Tibial nerve (tissue), 4 donors: Measurements from ENCODE around the gene MAP7D1. TPM values are rescaled to one million over a fixed set of nuclear protein-coding genes. Genes with fewer than 3 reads are reported as not detected.
A peak's percentile ranks its signal among the peaks of the same experiment; 100 is the strongest.

ENCODE experiments used
- DNase-seq, 2 donors: peaks; one replicate each; pipeline ENCODE4 v3.0.0-alpha.2; 2019; ENCODE audit warnings: low spot score in 2 of 2
- H3K27ac ChIP-seq, 4 donors: fragments of 200-600 bp; sonication (generic) in 3 of 4; one replicate each; pipeline ENCODE4 v1.5.1; 2017 to 2019; ENCODE audit warnings: mild to moderate bottlenecking in 1 of 4
- H3K27me3 ChIP-seq, 2 donors: fragments of 200-600 bp; sonication (generic) in 1 of 2; one replicate each; pipeline versions ENCODE4 v1.5.1 to v1.6.0; 2017 to 2019
- H3K36me3 ChIP-seq, 3 donors: fragments of 200-600 bp; sonication (generic); one replicate each; pipeline ENCODE4 v1.5.1; 2018 to 2019
- H3K4me1 ChIP-seq, 4 donors: fragments of 200-600 bp; sonication (generic) in 3 of 4; one replicate each; pipeline ENCODE4 v1.5.1; 2017 to 2019
- H3K4me3 ChIP-seq, 4 donors: fragments of 200-600 bp; sonication (generic) in 3 of 4; one replicate each; pipeline ENCODE4 v1.5.1; 2017 to 2019; ENCODE audit warnings: mild to moderate bottlenecking in 1 of 4, moderate library complexity in 1 of 4
- H3K9me3 ChIP-seq, 4 donors: fragments of 200-600 bp; sonication (generic) in 3 of 4; one replicate each; pipeline ENCODE4 v1.5.1; 2017 to 2019
- CTCF ChIP-seq, 5 experiments: fragments of 200-600 bp in 3 of 5; fragments of 450-650 bp in 2 of 5; sonication (generic) in 3 of 5; IDR thresholded peaks; one replicate each; pipeline ENCODE4 v1.5.1; 2016 to 2019; ENCODE audit warnings: antibody characterized with exemption in 5 of 5, mild to moderate bottlenecking in 3 of 5, moderate library complexity in 2 of 5
- EP300 ChIP-seq, 2 donors: sonication (generic); formaldehyde crosslinking; IDR thresholded peaks; one replicate each; pipeline ENCODE4 v1.6.1; 2017; ENCODE audit warnings: antibody characterized with exemption in 2 of 2, mild to moderate bottlenecking in 1 of 2
- POLR2A ChIP-seq, 2 donors: fragments of 450-650 bp; IDR thresholded peaks; one replicate each; pipeline ENCODE4 v1.6.1; 2017; ENCODE audit warnings: antibody characterized with exemption in 2 of 2, mild to moderate bottlenecking in 2 of 2, moderate library complexity in 2 of 2
- WGBS, 2 donors: methylation state at CpG; one replicate each; pipeline ENCODE4 v1.1.5; 2018; 5-methylcytosine and 5-hydroxymethylcytosine counted together
- total RNA-seq, 4 donors: library from RNA; depleted of rRNA; stranded (reverse); fragments of >200 nt; gene quantifications; one replicate each; pipeline ENCODE4 v1.1.0, GENCODE V29; 2016

MAP7D1 gene
- total RNA-seq, 4 donors from 2014 or later = 85.0 to 184 (median 121) TPM

DNA sequence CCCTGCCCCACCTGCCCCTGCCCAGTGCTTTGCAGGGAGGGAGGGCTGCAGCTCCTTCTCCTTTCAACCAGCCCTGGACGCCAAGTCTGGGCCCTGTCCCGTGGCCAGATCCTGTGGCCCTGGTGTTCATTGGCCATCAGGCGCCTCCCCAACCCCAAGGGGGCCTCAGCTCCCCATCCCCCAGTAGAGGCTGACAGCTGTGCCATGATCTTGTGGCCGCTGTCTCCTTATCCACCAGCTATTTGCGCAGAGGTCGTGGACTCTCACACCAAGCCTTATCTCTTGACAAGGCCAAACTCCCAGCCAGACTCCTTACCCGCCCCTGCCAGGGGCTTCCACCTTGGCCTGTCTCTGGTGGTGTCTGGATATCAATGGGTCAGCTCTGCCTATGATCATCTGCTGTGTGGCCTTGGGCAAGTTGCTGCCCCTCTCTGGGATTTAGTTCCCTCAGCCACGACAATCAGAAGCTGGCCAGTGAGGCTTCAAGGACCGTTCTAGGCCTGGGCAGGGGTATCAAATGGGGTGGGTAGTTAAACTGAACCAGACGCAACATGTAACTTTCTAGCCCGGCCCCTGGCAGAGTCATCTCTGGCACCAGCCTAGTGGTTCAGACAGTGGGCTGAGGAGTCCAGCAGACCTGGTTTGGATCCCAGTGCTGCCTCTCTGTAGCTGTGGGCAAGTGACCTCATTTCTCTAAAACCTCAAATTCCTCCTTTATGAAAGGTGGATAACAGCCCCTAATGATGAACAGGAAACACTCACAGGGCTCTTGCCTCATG, 27.6 kb upstream of the MAP7D1 start:
- Histone ChIP-seq H3K4me1 (peaks cover 0 to 44% (median 9%) of the 10 kb centered on the region in 4 donors), H3K27ac (peak overlapping the region in 1 of 4 donors; percentile 88), H3K36me3 (no peaks in the 10 kb centered on the region), H3K4me3 (no peak overlapping the region), H3K27me3 (no peaks in the 10 kb centered on the region), H3K9me3 (no peaks in the 10 kb centered on the region)
- no peak for TF ChIP-seq EP300 (IDR thresholded peaks at IDR 0.05)
- no peak for TF ChIP-seq POLR2A (IDR thresholded peaks at IDR 0.05)
- TF ChIP-seq CTCF (IDR thresholded peaks at IDR 0.05) = no peak
- DNase-seq = no peak
- WGBS, 2 donors = 85 to 86% methylated on average over 11 of the region's 11 CpGs

GRCh38 chr1:36128905-36129206, 27.1 kb upstream of the MAP7D1 start:
- Histone ChIP-seq H3K4me1 (peaks cover 0 to 44% (median 11%) of the 10 kb centered on the region in 4 donors), H3K4me3 (no peak overlapping the region), H3K27ac (no peak overlapping the region), H3K9me3 (no peaks in the 10 kb centered on the region), H3K36me3 (no peaks in the 10 kb centered on the region), H3K27me3 (no peaks in the 10 kb centered on the region)
- TF ChIP-seq POLR2A (IDR thresholded peaks at IDR 0.05) (no peak), EP300 (IDR thresholded peaks at IDR 0.05) (no peak), CTCF (IDR thresholded peaks at IDR 0.05) (no peak)
- DNase-seq = no peak
- 82 to 83% methylated on average over 3 of the region's 3 CpGs for WGBS, 2 donors

GRCh38 chr1:36132029-36132428, 23.9 kb upstream of the MAP7D1 start:
- no peak for DNase-seq

DNA sequence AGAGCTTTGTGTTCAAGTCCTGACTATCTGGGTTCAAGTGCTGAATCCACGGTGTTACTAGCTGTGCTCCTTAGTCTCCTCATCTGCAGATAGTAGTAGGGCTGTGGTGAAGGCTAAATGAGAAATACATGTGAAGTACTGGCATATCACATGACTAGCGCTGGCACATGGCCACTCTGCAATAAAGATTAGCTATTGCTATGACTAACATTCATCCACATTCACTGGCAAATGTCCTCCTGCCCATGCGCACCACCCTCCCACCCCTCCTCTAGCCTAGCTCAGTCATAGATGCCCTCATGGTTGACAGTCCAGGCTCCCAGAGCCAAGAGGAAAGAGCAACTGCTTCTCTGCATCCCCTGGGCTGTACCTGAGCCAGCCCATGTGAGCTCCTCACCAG, 22.5 kb upstream of the MAP7D1 start:
- Histone ChIP-seq H3K27me3 (no peaks in the 10 kb centered on the region), H3K4me1 (peaks cover 0 to 38% (median 17%) of the 10 kb centered on the region in 4 donors), H3K36me3 (peaks cover 0 to 25% (median 7%) of the 10 kb centered on the region in 3 donors), H3K4me3 (no peak overlapping the region), H3K9me3 (no peaks in the 10 kb centered on the region), H3K27ac (peak overlapping the region in 2 of 4 donors; percentile 81 to 88)
- DNase-seq = no peak
- 66 to 70% methylated on average over 3 of the region's 3 CpGs for WGBS, 2 donors
- TF ChIP-seq EP300 (IDR thresholded peaks at IDR 0.05) (no peak), POLR2A (IDR thresholded peaks at IDR 0.05) (no peak), CTCF (IDR thresholded peaks at IDR 0.05) (no peak)

More at GRCh38 chr1:36132029-36132428, 23.9 kb upstream of the MAP7D1 start:
- no peaks in the 10 kb centered on the region for H3K27me3 ChIP-seq
- no peak overlapping the region for H3K4me3 ChIP-seq
- H3K9me3 ChIP-seq = no peaks in the 10 kb centered on the region
- 80 to 81% methylated on average over 3 of the region's 3 CpGs for WGBS, 2 donors
- TF ChIP-seq CTCF (IDR thresholded peaks at IDR 0.05) (no peak), EP300 (IDR thresholded peaks at IDR 0.05) (no peak), POLR2A (IDR thresholded peaks at IDR 0.05) (no peak)
- H3K27ac ChIP-seq = peak overlapping the region in 1 of 4 donors; percentile 81
- H3K36me3 ChIP-seq = peaks cover 0 to 11% (median 0%) of the 10 kb centered on the region in 3 donors
- peaks cover 0 to 43% (median 17%) of the 10 kb centered on the region in 4 donors for H3K4me1 ChIP-seq

- DNase-seq = no peak
- peaks cover 0 to 38% (median 17%) of the 10 kb centered on the region in 4 donors for H3K4me1 ChIP-seq
- H3K27ac ChIP-seq = peak overlapping the region; percentile 2 to 88 (median 54)
- no peak overlapping the region for H3K4me3 ChIP-seq
- peaks cover 0 to 29% (median 7%) of the 10 kb centered on the region in 3 donors for H3K36me3 ChIP-seq
- H3K9me3 ChIP-seq = no peaks in the 10 kb centered on the region
- 32 to 52% methylated on average over 6 of the region's 6 CpGs for WGBS, 2 donors
- no peak for TF ChIP-seq CTCF (IDR thresholded peaks at IDR 0.05)
- no peak for TF ChIP-seq POLR2A (IDR thresholded peaks at IDR 0.05)
- no peak for TF ChIP-seq EP300 (IDR thresholded peaks at IDR 0.05)
- H3K27me3 ChIP-seq = no peaks in the 10 kb centered on the region
These were observed 21.9 kb upstream of the MAP7D1 start for GRCh38 chr1:36134031-36134430.
